Mucosa of gallbladder (tissue), 1 donor: Measurements from ENCODE around the gene NOS2. TPM values are rescaled to one million over a fixed set of nuclear protein-coding genes. Genes with fewer than 3 reads are reported as not detected.
A peak's percentile ranks its signal among the peaks of the same experiment; 100 is the strongest.
"Not testable (repeated sequence)": the region's sequence is repeated elsewhere in the genome, so short reads cannot be mapped to it uniquely, and the experiment has no call there.

ENCODE experiments used
- DNase-seq: peaks from one replicate; pipeline ENCODE4 v3.0.0-alpha.2; 2020; ENCODE audit warnings: low spot score
- total RNA-seq: library from RNA; stranded (reverse); gene quantifications from one replicate; pipeline ENCODE4 v1.2.1, GENCODE V29; 2021
- donor health status: DM: no; HTN: no; CAD: no.

Gene NOS2
- total RNA-seq = 0.12 TPM

GRCh38 chr17:27800522-27800921 lies at the start of gene NOS2:
Gene NOS2 (minus strand): TSS chr17:27800529. CDS start chr17:27798809, 1,720 bp downstream.
- no peak for DNase-seq

- DNase-seq = no peak
Measured at GRCh38 chr17:27849474-27850185, 49.3 kb upstream of the NOS2 start.

DNA sequence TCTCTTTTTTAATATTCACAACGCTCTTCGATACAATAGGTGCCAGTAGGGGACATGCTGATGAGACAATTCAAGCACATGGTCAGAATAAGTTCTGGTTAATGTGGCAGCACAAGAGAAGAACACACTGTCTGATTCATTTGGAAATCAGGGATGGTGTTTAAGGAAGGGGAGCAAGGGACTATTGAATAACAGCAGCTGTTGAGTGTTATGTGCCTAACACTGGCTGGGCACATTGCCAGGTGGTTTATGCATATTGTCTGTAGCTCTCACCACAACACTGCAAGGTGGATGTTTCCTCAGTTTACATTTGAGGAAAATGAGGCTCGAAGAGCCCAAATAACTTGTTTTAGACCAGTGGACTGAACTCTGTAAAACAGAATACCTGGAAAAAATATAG lies 48.6 kb upstream of the NOS2 start:
- DNase-seq = no peak

DNA sequence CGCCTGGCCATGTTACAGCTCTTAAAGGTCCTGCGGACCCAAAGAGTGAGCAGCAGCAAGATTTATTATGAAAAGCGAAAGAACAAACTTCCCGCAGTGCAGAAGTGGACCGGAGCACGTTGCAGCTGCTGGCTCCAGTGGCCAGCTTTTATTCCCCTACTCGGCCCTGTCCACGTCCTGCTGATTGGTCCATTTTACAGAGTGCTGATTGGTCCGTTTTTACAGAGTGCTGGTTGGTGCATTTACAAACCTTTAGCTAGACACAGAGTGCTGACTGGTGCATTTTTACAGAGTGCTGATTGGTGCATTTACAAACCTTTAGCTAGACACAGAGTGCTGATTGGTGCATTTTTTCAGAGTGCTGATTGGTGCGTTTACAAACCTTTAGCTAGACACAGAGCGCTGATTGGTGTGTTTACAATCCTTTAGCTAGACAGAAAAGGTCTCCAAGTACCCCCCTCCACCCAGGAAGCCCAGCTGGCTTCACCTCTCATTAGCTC lies 46.5 kb upstream of the NOS2 start:
- DNase-seq = not testable (repeated sequence)

DNA sequence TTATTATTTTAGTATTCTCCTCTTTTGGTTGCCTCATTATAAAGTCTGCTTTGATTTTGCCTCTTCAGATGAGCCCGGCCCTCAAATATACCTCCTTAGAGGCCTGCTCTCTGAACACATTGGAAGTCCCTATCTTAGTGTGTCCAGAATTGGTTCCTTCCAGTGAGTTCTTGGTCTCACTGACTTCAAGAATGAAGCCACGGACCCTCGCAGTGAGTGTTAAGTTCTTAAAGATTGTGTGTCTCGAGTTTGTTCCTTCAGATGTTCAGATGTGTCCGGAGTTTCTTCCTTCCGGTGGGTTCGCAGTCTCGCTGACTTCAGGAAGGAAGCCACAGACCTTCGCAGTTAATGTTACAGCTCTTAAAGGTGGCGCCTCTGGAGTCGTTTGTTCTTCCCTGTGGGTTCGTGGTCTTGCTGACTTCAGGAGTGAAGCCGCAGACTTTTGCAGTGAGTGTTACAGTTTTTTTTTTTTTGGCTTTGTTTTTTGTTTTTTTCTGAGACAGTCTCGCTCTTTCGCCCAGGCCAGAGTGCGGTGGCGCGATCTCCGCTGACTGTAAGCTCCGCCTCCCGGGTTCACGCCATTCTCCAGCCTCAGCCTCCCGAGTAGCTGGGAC lies 45.8 kb upstream of the NOS2 start:
- no peak for DNase-seq

GRCh38 chr17:27845264-27846041 lies 45.1 kb upstream of the NOS2 start:
- DNase-seq = no peak

- DNase-seq = no peak
Measured at GRCh38 chr17:27840688-27841087, 40.4 kb upstream of the NOS2 start.

DNA sequence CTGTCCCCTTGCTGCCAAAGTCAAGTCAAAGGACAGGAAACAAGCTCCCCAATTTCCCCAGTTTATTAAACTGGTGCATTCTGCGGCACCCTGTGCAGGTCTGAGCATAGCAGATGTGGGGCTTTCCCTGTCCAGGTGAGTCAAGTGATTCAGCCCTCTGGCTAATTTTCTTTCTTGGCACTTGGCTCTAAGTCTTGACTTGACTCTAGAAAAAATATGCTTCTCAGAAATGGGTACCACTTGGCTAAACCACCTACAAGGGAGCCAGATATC lies 40.0 kb upstream of the NOS2 start:
- DNase-seq = not testable (repeated sequence)

DNA sequence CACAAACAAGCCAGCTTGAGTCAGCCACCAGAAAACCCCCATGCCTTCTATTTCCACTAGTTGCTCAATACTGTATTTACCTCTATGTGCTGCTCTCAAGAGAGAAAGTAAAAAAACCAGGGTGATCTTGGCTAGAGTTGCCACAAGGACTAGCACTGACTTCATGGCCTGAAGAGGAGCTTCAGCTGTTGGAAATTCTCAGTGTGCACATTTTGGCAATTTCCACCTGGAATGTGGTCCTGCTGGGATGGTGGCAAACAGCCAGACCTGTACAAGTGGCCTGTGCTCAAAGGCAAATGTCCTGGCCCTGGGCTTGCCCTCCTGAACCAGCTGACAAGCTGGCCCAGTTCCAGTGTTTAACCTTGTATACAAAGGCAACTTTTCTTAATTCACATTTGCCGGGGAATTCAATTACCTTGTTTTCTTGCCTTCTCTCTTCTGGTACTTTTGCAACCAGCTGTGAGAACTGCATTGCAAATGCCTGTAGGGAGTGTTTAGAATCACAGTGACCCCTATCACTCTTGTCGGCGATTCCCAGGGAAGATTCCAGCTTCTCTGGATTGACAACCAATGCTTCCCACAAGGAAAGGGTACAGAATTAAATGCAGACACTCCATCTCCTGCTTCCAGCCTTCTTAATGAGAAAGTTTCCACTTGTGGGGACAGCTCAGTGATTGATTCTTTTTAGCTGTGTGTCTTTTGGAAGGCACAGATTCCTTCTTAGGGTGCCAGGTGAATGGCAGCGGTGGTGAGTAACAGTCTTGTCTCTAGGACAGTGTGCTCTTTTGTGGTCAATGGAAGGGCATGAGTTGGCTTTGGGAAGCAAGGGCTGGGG lies 39.5 kb upstream of the NOS2 start:
- not testable (repeated sequence) for DNase-seq

GRCh38 chr17:27838607-27839006 lies 38.3 kb upstream of the NOS2 start:
- not testable (repeated sequence) for DNase-seq

DNA sequence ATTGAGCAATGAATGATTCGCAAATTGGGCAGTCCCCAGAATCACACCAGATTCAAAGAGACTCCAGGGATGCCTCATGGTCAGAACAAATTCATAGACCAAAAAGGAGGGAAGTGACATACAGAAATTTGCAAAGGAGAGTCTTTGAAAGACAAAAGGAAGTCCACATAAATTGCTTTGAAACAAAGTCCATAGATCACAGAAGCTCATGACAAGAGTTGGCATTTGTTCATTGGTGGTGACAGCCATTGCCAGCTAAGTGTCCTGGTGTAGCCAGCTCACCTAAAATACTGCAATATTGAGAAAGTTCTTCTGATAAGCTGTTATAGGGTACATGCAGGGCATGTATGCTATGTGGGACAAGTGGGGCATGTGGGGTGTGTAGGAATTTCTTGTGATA lies 37.4 kb upstream of the NOS2 start:
- DNase-seq = peak; percentile 22

GRCh38 chr17:27836651-27837050 lies 36.3 kb upstream of the NOS2 start:
- no peak for DNase-seq

DNA sequence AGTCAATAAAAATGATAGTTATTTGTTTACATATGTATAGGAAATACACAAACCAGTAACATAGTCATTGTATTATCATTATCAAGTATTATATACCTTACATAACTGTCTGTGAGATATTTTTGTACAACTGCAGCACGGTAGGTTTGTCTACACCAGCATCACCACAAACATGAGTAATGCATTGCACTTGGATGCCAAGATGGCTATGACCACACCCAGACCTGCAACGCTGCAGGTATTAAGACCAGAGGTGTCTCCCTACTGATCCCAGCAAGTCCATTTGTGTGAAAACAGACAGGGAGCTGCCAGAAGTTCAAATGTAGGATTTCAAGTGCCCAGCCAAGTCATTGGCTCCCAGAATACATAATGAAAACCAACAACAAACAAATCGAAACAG lies 34.2 kb upstream of the NOS2 start:
- DNase-seq = no peak

- no peak for DNase-seq
Measured at GRCh38 chr17:27832831-27833230, 32.5 kb upstream of the NOS2 start.

DNA sequence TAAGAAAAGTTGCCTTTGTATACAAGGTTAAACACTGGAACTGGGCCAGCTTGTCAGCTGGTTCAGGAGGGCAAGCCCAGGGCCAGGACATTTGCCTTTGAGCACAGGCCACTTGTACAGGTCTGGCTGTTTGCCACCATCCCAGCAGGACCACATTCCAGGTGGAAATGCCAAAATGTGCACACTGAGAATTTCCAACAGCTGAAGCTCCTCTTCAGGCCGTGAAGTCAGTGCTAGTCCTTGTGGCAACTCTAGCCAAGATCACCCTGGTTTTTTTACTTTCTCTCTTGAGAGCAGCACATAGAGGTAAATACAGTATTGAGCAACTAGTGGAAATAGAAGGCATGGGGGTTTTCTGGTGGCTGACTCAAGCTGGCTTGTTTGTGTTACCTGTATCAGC lies 29.6 kb upstream of the NOS2 start:
- DNase-seq = not testable (repeated sequence)

DNA sequence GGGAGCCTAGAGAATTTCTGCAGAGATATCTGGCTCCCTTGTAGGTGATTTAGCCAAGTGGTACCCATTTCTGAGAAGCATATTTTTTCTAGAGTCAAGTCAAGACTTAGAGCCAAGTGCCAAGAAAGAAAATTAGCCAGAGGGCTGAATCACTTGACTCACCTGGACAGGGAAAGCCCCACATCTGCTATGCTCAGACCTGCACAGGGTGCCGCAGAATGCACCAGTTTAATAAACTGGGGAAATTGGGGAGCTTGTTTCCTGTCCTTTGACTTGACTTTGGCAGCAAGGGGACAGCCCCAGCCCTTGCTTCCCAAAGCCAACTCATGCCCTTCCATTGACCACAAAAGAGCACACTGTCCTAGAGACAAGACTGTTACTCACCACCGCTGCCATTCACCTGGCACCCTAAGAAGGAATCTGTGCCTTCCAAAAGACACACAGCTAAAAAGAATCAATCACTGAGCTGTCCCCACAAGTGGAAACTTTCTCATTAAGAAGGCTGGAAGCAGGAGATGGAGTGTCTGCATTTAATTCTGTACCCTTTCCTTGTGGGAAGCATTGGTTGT lies 28.9 kb upstream of the NOS2 start:
- DNase-seq = not testable (repeated sequence)

GRCh38 chr17:27825459-27825858 lies 25.1 kb upstream of the NOS2 start:
- no peak for DNase-seq

GRCh38 chr17:27824745-27825144 lies 24.4 kb upstream of the NOS2 start:
- DNase-seq = no peak

DNA sequence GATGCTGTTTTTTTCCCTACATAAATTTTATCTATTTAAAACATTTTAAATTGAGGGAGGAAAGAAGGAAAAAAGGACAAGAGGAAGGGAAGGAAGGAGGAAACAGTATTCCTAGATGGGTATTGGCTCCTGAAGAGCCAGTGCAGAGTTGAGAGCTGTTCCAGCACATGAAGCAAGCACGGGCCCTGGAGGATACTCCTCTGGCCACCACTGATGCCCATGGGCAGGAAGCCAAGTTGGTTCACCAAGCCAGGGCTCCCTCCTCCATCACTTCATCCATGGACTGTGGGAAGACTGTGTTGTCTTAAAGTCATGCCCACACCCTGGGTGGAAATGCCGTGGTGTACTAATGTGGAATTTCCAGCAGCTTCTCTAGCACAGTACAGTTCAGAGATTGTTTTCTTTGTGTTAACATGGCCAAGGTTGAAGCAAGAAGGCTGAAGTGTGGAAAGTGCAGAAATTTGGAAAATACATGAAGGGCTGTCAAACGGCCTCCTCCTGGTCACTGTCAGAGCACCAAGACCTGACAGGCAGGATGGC lies 23.9 kb upstream of the NOS2 start:
- no peak for DNase-seq

DNA sequence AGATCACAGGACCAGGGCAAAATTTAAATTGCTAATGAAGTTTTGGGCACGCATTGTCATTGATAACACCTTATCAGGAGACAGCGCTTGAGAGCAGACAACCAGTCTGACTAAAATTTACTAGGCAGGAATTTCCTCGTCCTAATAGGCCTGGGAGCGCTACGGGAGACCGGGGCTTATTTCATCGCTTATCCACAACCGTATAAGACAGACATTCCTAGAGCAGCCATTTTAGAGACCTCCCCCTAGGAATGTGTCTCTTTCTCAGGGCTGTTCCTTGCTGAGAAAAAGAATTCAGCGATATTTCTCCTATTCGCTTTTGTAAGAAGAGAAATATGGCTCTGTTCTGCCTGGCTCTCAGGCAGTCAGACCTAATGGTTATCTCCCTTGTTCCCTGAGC lies 21.8 kb upstream of the NOS2 start:
- not testable (repeated sequence) for DNase-seq

DNA sequence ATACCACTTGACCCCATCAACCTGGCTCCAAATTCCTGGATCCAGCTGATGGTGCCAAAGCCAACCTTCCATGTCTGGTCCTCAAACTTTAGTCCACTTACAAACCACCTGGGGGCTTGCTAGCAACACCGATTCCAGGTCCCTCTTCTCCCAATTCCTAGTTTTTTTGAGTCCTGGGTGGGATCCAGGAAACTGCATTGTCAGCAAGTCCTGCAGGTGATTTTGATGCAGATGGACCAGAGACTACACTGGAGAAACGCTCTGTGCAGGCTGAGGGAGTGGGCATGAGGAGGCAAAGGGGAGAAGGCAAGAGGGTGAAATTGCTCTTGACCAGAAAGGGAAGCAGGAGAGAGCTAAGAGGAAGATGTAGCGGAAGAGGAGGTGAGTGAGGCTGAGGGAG lies 21.0 kb upstream of the NOS2 start:
- DNase-seq = no peak
